ENCODE measurements around the gene FAR2. TPM values are rescaled to one million over a fixed set of nuclear protein-coding genes. Genes with fewer than 3 reads are reported as not detected.

The FAR2 gene
- total RNA-seq, 1 experiment from 2014 or later: 22.1 TPM

- no peaks in the 10 kb centered on the region for H4K20me1 ChIP-seq (ENCODE audit: control insufficient read depth, insufficient read depth, insufficient read length)
- H2AK5ac ChIP-seq (ENCODE audit: insufficient read length, low read length): no peak overlapping the region
- H4K8ac ChIP-seq (replicated peaks; ENCODE audit: insufficient read length, low read depth, low read length): no peak overlapping the region
- H4K91ac ChIP-seq (ENCODE audit: insufficient read length, low read depth, low read length): no peak overlapping the region
- no peak overlapping the region for H3K56ac ChIP-seq (ENCODE audit: insufficient read length, low read depth, low read length)
- no peak overlapping the region for H3K23ac ChIP-seq (ENCODE audit: insufficient read length, low read depth, low read length)
- no peak overlapping the region for H3T11ph ChIP-seq (ENCODE audit: low read length)
- H2BK20ac ChIP-seq (ENCODE audit: low read depth, low read length, poor library complexity, severe bottlenecking): no peak overlapping the region
- H3K27ac ChIP-seq (ENCODE audit: insufficient read length, low read depth, low read length): no peak overlapping the region
- Mint-ChIP-seq H3K27me3 (ENCODE audit: low read depth) (no peaks in the 10 kb centered on the region), H3K27ac (no peak overlapping the region; a peak in 1 of 7 replicates), H3K9me3 (no peaks in the 10 kb centered on the region), H3K4me3 (no peak overlapping the region), H3K36me3 (ENCODE audit: insufficient read depth in 1 of 3, low read depth in 3 of 3) (no peaks in the 10 kb centered on the region; a peak in 1 of 7 replicates), H3K4me1 (peaks cover 31 to 32% of the 10 kb centered on the region in 2 experiments)
- no peaks in the 10 kb centered on the region for H3K79me1 ChIP-seq (ENCODE audit: insufficient read depth, low read depth, low read length, poor library complexity, severe bottlenecking)
- H3K4me2 ChIP-seq (ENCODE audit: insufficient read depth, insufficient read length, low read length): no peak overlapping the region
- WGBS (ENCODE audit: extremely low coverage, insufficient read length, low lambda C conversion rate): no CpG with 5 or more reads among the region's 2 CpGs
- no peak overlapping the region for H2BK15ac ChIP-seq (ENCODE audit: low read depth, low read length)
- H3K9me3 ChIP-seq (ENCODE audit: control insufficient read depth, low read depth, low read length): no peaks in the 10 kb centered on the region
- no peak overlapping the region for H3K9ac ChIP-seq (ENCODE audit: extremely low read depth, insufficient read length, low read length)
- H2BK12ac ChIP-seq (ENCODE audit: insufficient read length, low read depth, low read length): no peak overlapping the region
- no peak overlapping the region for H2AFZ ChIP-seq (ENCODE audit: low read length)
- H2BK120ac ChIP-seq (ENCODE audit: low read depth, low read length, poor library complexity, severe bottlenecking): no peak overlapping the region
- no peaks in the 10 kb centered on the region for H3K4me1 ChIP-seq (ENCODE audit: insufficient read depth, low read length)
- H3K27me3 ChIP-seq (ENCODE audit: insufficient read depth, low read length): no peaks in the 10 kb centered on the region
- H3K4ac ChIP-seq (ENCODE audit: low read depth, low read length): no peak overlapping the region
- H3K18ac ChIP-seq (ENCODE audit: insufficient read length, low read depth, low read length): no peak overlapping the region
- no peaks in the 10 kb centered on the region for H3K79me2 ChIP-seq (ENCODE audit: insufficient read depth, low read length)
- DNase-seq: no peak
- no peak overlapping the region for H3K14ac ChIP-seq (ENCODE audit: insufficient read depth, low read length)
- H4K5ac ChIP-seq (ENCODE audit: insufficient read length, low read depth, low read length): no peak overlapping the region
- TF ChIP-seq CTCF (conservative IDR thresholded peaks at IDR 0.05): no peak
- H2BK5ac ChIP-seq (ENCODE audit: insufficient read length, low read length): no peak overlapping the region
- no peaks in the 10 kb centered on the region for H3K23me2 ChIP-seq (ENCODE audit: insufficient read length, low read depth, low read length, poor library complexity, severe bottlenecking)
Measured at GRCh38 chr12:29240441-29240840, 91.4 kb downstream of the FAR2 start.
